T-helper 22 cell (primary cell): Measurements from ENCODE around the gene DNAJC2.
"Not testable (repeated sequence)": the region's sequence is repeated elsewhere in the genome, so short reads cannot be mapped to it uniquely, and the experiment has no call there.

Experiments
- DNase-seq: peaks from one replicate; pipeline ENCODE4 v3.0.0-alpha.2; 2020; ENCODE audit warnings: low read depth

DNAJC2 gene

DNA sequence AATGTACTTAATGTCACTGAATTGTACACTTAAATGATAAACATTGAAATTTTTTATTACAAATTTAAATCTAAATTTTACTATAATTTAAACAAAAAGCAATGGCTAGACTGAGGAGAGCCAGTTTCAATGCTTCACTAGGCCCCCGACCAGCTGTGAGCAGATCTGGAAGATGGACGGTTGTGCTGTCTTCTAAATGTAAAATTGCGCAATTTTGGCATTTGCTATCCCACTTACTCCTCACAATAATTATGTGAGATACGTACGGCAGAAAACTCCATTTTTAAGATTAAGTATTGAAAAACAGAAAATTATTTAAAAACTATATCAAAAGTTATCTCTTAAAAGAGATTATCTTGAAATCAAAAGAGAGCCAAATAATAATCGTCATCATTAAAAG, 71.2 kb downstream of the DNAJC2 start:
- DNase-seq: not testable (repeated sequence)

DNA sequence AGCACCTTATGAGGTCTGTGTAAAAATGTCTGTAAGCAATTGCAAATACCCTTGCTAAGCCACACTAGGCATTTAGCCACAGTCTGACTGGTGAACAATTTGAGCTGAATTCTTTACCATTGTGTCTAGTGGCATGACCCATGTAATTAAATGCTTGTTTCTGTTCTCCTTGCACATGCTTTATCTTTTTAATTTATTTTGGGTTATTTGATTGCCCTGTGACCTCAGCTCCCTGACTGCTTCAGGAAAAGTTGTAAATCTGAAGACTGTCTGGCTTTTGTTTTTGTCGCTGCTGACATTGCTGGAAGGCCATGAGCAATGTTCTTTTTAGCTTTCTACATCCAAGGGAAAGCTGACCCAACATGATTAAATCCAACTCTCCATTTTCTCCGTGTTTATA, 78.3 kb downstream of the DNAJC2 start:
- DNase-seq: not testable (repeated sequence)

DNA sequence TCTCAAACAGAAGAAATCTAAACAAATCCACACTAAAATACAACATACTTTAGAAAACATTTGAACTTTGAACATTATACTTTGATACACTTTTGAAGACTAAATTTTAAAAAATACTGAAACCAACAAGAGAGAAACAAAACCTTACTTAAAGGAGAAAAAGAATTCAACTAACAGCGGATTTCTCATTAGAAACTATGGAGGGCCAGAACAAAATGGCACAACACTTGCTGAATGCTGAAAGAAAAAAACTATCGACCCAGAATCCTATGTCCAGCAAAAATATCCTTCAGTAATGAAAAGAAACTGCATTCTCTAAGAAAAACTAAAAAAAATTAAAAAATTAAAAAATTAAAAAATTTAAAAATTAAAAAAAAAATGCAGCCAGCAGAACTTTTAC, 80.5 kb downstream of the DNAJC2 start:
- not testable (repeated sequence) for DNase-seq
